Measurements from ENCODE around the gene CATSPERZ. TPM values are rescaled to one million over a fixed set of nuclear protein-coding genes. Genes with fewer than 3 reads are reported as not detected.

CATSPERZ gene, protein sequence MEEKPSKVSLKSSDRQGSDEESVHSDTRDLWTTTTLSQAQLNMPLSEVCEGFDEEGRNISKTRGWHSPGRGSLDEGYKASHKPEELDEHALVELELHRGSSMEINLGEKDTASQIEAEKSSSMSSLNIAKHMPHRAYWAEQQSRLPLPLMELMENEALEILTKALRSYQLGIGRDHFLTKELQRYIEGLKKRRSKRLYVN
- 1.2 to 3.8 TPM (median 2.4 TPM) in 5 replicates for total RNA-seq (2022; extraction: Qiagen RNA extraction; ENCODE audit: low read depth)

DNA sequence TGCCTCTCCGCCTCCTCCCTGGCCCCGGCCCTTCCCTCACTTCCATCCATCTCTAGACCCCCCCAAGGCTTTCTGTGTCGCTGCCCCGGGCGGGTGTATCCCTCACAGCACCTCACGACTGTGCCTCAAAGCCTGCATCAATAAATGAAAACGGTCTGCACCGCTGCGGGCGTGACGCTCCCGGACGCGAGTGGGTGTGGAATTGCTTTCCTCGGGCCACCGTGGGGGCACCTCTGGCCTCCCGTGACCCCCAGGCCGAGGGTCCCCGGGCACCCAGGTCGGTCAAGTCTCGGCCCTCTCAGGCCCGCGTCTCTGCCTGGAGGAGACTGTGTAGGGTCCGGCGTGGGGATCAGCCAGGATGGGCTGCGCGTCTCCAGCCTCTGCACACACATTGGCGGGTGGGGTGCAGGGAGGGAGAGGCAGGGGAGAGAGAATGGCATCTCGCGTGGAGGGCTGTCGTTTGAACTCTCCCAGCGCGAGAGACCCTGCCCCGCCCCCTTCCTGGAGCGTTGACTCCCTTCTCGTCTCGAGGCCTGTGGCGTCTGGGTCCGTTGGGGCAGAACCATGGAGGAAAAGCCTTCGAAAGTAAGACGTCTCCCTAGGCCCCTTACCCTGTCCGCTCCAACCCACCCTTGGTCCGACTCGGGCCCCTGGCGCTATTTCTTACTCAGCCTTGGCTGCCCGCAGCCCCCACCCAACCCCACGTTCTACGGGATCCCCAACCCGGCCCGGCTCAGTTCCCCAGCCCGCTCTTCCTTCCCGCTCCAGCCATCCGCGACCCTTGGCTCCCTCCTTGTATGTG is at the start of gene CATSPERZ:
TSS of gene CATSPERZ (plus strand) at position 512 of the 802 bp plus-strand sequence. CDS start at position 565, 53 bp downstream.

DNA sequence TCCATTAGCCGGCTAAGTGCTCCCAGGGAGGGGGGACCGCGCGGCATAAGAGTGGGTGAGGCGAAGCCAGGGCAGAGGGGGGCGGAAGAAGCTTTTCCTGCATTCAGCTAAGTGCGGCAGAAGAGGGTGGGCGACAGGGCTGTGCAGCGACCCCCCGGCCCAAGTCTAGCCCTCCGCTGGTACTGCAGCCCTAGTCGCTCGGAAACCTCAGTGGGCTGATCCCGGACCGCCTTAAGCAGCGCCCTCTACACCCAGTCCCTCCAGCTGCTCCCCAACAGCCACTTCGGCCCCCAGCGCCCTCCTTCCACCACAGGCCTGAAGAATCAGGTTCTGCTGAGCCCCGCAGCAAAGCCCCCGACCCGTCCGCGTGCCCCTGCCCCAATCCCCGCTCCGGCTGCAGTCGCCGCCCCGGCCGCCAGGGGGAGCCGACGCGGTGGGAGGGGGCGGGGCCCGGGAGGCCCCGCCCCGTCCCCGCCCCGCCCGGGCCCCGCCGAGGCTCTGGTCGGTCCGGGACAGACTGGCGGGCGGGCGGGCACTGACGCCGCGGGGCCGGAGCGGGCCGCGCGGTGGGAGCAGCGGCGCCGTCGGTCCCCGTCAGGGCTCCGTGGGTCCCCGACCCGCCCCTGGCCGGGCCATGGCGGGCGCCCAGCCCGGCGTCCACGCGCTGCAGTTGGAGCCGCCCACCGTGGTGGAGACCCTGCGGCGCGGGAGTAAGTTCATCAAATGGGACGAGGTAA is 49.0 kb upstream of the CATSPERZ start, which contains the start of gene PLCB3:
TSS of gene PLCB3 (plus strand) at position 515 of the 737 bp plus-strand sequence. CDS start at position 635, 120 bp downstream.

DNA sequence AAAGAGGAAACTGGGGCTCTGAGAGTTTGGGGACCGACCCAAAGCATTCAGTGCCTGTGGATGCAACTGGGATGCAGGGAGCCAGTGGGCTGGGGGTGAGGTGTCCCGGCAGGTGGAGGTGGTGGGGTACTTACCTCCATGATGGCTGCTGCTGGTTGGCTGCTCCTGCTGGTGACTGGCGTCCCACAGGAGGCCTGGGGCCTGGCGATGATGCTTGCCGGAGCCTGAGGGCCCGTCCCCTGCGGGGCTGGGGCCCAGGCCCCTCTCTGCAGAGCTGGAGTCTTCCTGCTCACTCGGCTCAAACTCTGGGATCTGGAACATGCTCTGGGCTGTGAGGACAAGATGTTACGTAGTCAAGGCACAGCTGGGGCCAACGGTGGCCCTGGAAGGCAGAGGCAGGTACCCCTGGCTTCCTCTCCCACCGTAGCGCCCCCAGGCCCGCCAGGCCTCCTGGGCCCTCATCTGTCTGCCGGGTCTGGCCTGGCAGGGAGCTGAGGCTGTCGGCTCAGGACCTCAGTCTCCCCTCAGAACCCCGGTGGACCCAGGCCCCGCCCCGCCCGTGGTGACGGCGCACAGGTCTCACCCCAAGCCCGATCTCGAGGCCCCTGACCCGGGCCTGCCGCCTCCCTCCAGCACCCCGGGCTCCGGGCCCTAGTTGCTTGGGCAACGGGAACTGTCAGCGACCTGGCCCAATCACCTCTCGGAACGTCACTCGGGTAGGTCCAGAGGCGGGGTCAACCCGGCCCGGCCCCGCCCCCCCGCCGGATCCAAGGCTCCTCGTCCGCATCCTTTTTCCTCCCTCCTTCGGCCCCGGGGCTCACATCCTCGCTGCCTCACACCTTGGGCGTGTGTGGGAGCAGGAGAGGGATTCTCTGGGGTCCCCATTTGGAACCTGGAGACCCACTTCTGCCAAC is 15.9 kb upstream of the CATSPERZ start, which contains the start of gene BAD:
TSS of gene BAD (minus strand) at position 618 of the 914 bp plus-strand sequence. CDS start at position 321, 297 bp downstream.

DNA sequence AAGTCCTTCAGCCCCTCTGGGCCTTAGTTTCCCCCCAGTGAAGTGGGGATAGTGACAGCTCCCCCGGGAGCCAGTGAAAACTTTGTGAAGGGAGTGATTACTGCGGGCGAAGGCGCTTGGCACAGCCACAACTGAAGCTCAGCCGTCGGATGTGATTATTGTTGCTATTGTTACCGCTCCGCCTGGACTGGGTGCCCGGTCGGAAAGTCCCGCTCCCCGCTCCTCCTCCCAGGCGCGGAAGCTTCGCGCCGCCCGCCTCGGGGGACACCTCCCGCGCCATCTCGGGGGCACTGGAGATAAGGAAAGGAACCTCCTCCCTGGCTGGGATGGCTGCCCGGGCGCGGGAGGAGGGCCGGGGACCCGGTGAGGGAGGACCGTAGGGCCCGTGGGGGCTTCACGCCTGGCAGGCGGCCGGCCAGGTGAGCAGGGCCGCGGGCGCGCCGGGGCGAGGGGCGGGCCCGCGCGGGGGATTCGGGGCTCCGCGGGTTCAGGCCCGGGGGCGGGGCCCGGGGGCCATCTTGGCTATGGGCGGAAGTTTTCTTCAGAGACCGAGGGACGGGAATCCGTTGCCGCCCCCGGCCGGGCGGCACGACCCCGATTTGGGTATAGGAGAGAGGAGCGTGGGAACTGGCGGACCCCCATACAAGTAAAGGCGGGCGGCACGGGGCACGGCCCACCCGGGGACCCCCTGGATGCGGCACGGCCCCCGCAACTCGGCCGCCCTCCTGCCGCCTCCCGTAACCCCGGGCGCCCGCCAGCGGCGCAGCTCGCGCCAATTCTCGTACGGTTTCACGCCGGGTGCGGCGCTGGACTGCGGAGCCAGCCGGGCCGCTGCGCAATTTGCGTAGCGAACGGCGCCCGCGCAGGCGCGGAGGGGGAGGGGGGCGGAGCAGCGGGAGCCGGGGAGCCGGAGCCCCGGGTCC is 14.9 kb upstream of the CATSPERZ start, which contains the start of gene GPR137:
TSS of gene GPR137 (plus strand) at position 887 of the 923 bp plus-strand sequence. CDS start 677 bp downstream, outside the sequence.

DNA sequence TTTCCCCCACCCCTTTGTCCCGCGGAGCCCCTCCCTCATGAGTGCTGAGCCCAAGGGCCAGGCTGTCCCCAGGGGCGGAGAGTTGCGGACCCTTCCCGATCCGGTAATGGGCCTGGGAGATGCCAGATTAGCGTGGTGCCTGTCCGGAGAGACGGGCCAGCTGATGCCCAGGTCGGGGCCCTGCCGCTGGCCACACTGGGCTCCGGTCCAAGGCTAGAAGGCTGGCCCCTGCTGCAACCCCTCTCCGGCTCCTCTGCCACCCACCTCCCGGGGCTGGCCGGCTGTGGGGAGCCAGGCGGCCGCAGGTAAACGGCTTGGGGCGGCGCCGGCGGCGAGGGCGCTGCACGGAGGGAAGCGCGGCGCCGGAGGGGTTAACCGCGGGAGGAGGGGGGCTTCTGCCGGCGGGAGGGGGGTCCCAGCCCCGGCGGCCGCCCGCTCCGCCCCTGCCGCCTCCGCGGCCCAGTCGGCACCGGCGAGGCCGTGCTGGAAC is 8.9 kb upstream of the CATSPERZ start, which contains the start of gene KCNK4:
TSS of gene KCNK4 (plus strand) at position 41 of the 490 bp plus-strand sequence. CDS start 1,717 bp downstream, outside the sequence.

DNA sequence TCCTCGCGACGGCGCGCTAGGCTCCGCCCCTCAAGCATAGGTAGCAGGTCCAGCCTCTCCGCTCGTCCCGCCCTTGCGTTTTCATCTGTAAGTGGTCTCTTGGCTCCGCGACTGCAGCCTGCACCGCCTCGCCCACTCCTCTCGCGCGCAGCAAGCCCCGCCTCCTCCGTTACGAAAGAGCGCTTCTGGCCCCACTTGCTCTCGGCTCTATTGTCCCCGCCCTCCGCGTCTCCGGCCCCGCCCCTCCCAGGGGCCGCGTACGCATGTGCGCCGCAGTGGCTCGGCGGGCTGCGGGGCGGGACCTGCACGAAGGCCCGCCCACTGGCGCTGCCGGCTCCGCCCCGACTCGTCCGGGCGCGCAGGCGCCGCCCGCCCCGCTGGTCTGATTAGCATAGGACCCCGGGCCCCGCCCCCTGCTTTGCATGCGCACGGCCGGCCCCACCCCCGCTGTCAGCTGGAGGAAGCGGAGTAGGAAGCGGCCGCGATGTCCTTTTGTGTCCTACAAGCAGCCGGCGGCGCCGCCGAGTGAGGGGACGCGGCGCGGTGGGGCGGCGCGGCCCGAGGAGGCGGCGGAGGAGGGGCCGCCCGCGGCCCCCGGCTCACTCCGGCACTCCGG is 5.0 kb downstream of the CATSPERZ start, which contains the start of gene ESRRA:
TSS of gene ESRRA (plus strand) at position 450 of the 616 bp plus-strand sequence. CDS start 1,656 bp downstream, outside the sequence.

DNA sequence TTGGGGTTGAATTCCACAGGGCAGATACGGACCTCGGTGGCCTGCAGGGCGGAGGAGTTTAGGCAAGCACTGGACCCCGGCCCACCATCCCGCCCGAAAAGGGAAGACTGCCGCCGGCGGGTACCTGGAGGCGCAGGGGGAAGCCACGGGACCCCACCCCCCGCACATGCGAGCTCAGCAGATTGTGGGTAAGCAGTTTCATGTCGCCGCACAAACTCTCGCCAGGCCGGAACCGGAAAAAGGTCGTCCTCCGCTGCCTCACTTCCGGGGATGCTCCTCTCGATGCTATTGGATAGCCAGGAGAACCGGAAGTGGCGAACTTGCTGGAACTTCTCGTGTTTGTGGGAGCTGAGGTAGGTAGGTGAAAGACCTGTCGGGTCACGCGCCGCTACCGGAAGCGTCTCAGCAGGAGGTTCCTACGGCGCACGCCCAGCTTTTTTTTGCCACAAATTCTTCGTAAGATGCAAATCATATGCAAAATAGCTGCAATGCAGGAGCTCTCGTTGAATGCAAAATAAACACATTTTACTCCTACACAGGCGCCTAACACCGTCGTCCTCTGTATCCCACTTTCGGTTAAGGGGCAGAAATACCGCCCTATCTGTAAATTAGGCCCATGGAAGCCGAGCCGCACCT is 17.3 kb downstream of the CATSPERZ start, which contains the start of gene TRMT112:
TSS of gene TRMT112 (minus strand) at position 235 of the 636 bp plus-strand sequence. CDS start at position 202, 33 bp downstream.

DNA sequence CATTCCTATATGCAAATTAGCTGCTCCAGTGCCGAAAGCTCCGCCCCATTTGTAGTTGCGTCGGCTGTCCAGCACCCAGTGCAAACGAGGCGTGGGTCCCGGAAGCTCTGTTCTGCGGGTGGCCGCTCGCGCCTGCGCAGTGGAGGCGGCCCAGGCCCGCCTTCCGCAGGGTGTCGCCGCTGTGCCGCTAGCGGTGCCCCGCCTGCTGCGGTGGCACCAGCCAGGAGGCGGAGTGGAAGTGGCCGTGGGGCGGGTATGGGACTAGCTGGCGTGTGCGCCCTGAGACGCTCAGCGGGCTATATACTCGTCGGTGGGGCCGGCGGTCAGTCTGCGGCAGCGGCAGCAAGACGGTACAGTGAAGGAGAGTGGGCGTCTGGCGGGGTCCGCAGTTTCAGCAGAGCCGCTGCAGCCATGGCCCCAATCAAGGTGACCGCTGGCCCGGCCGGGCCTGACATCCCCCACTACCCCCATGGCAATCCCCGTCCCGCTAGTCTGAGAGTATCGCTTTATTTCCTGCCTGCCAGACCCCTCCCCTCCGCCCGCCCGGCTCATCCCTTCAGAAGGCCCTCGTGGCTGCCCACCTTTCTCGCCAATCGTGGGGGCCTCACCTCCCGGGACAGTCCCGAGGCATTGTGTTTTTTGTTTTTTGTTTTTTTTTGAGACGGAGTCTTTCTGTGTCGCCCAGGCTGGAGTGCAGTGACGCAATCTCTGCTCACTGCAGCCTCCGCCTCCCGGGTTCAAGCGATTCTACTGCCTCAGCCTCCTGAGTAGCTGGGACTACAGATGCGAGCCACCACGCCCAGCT is 18.0 kb downstream of the CATSPERZ start, which contains the start of gene PRDX5:
TSS of gene PRDX5 (plus strand) at position 161 of the 805 bp plus-strand sequence. CDS start at position 256, 95 bp downstream.

DNA sequence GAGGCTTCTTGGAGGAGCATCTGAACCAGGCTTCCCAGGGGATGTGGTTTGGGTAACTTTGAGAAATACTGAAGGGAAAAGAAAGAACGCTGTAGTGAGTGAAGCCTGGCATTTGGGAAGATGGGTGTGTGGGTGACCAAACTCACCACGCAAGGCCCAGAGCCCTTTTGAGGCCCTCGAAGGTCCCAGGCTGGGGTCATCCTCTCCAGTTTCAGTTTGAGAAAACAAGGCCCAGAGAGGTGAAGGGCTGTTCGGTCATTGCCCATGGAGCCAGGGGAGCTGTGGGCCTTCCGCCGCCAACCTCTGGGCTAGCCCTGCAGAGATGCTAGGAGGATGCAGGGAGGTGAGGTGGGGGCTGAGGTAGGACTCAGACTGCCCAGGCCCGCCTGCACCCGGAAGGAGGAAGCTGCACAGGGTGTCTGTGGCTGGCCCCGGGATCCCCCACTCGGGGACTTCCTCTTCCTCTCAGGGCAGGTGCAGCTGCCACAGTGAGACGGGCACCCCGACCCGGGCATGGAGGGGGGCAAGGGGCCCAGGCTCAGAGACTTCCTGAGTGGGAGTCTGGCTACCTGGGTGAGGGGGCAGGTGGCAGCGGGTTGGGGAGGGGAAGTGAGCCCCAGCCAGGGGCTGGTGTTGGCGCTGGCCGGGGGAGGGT is 39.7 kb downstream of the CATSPERZ start, which contains the start of gene CCDC88B:
TSS of gene CCDC88B (plus strand) at position 451 of the 655 bp plus-strand sequence. CDS start at position 514, 63 bp downstream.

Other genes starting within 250 kb of the CATSPERZ start
- 8.8 to 15.6 TPM (median 13.6 TPM) in 5 replicates for gene MACROD1, start 134.2 kb upstream of the CATSPERZ start, total RNA-seq (2022; extraction: Qiagen RNA extraction; ENCODE audit: low read depth)
- 226 to 259 TPM (median 251 TPM) in 5 replicates for gene STIP1, start 114.2 kb upstream of the CATSPERZ start, total RNA-seq (2022; extraction: Qiagen RNA extraction; ENCODE audit: low read depth)
- gene FERMT3, start 93.6 kb upstream of the CATSPERZ start, total RNA-seq (2022; extraction: Qiagen RNA extraction; ENCODE audit: low read depth): 0.64 to 3.3 TPM (median 1.0 TPM) in 5 replicates
- 18.9 to 30.4 TPM (median 26.2 TPM) in 5 replicates for gene TRPT1, start 74.2 kb upstream of the CATSPERZ start, total RNA-seq (2022; extraction: Qiagen RNA extraction; ENCODE audit: low read depth)
- gene NUDT22, start 74.1 kb upstream of the CATSPERZ start, total RNA-seq (2022; extraction: Qiagen RNA extraction; ENCODE audit: low read depth): 32.0 to 40.1 TPM (median 38.3 TPM) in 5 replicates
- 18.2 to 22.4 TPM (median 20.6 TPM) in 5 replicates for gene DNAJC4, start 69.8 kb upstream of the CATSPERZ start, total RNA-seq (2022; extraction: Qiagen RNA extraction; ENCODE audit: low read depth)
- gene VEGFB, start 65.8 kb upstream of the CATSPERZ start, total RNA-seq (2022; extraction: Qiagen RNA extraction; ENCODE audit: low read depth): 33.8 to 57.4 TPM (median 46.0 TPM) in 5 replicates
- gene FKBP2, start 59.3 kb upstream of the CATSPERZ start, total RNA-seq (2022; extraction: Qiagen RNA extraction; ENCODE audit: low read depth): 119 to 146 TPM (median 125 TPM) in 5 replicates
- gene PPP1R14B, start 53.4 kb upstream of the CATSPERZ start, total RNA-seq (2022; extraction: Qiagen RNA extraction; ENCODE audit: low read depth): 224 to 393 TPM (median 363 TPM) in 5 replicates
- 13.5 to 23.1 TPM (median 19.9 TPM) in 5 replicates for gene PLCB3, start 48.8 kb upstream of the CATSPERZ start, total RNA-seq (2022; extraction: Qiagen RNA extraction; ENCODE audit: low read depth)
- 75.8 to 101 TPM (median 91.4 TPM) in 5 replicates for gene BAD, start 15.7 kb upstream of the CATSPERZ start, total RNA-seq (2022; extraction: Qiagen RNA extraction; ENCODE audit: low read depth)
- gene GPR137, start 14.5 kb upstream of the CATSPERZ start, total RNA-seq (2022; extraction: Qiagen RNA extraction; ENCODE audit: low read depth): 29.2 to 45.0 TPM (median 43.8 TPM) in 5 replicates
- 0.10 TPM in 1 of 5 replicates, not detected in the others for gene KCNK4, start 9.1 kb upstream of the CATSPERZ start, total RNA-seq (2022; extraction: Qiagen RNA extraction; ENCODE audit: low read depth)
- gene ESRRA, start 5.2 kb downstream of the CATSPERZ start, total RNA-seq (2022; extraction: Qiagen RNA extraction; ENCODE audit: low read depth): 45.6 to 65.4 TPM (median 61.7 TPM) in 5 replicates
- 397 to 452 TPM (median 419 TPM) in 5 replicates for gene TRMT112, start 17.2 kb downstream of the CATSPERZ start, total RNA-seq (2022; extraction: Qiagen RNA extraction; ENCODE audit: low read depth)
- 390 to 487 TPM (median 447 TPM) in 5 replicates for gene PRDX5, start 17.8 kb downstream of the CATSPERZ start, total RNA-seq (2022; extraction: Qiagen RNA extraction; ENCODE audit: low read depth)
- gene CCDC88B, start 39.8 kb downstream of the CATSPERZ start, total RNA-seq (2022; extraction: Qiagen RNA extraction; ENCODE audit: low read depth): 10.0 to 12.0 TPM (median 10.1 TPM) in 5 replicates
- gene RPS6KA4, start 58.8 kb downstream of the CATSPERZ start, total RNA-seq (2022; extraction: Qiagen RNA extraction; ENCODE audit: low read depth): 48.3 to 69.4 TPM (median 60.8 TPM) in 5 replicates